ENCODE results near the gene BTNL3.
"Not testable (repeated sequence)": the region's sequence is repeated elsewhere in the genome, so short reads cannot be mapped to it uniquely, and the experiment has no call there.

The BTNL3 gene

GRCh38 chr5:181024245-181025064 is 35.8 kb downstream of the BTNL3 start:
- no peak for DNase-seq (ENCODE audit: low read depth)

DNA sequence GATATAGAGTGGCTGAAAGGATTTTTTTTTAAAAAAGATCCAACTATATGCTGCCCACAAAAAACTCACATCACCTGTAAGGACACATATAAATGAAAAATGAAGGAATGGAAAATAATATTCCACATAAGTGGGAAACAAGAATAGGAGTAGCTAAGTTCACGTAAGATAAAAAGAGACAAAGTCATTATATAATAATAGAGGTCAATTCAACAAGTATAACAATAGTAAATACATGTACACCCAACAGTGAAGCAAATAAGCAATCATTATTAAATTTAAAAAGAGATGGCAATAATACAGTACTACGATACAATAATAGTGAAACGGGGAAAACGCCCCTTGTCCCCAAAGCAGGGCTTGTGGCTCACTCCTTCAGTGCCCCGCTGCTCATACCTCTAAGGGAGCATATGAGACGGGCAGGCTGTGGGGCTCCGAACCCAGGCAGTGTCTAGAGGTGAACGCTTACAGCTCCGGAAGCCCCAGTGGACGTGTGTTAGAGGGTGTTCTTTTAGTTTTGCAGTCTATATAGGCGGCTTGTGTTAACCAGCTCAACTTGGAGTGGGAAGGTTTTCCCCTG is 38.9 kb downstream of the BTNL3 start:
- no peak for DNase-seq (ENCODE audit: low read depth)

GRCh38 chr5:181028032-181028819 is 39.6 kb downstream of the BTNL3 start:
- no peak for DNase-seq (ENCODE audit: low read depth)

GRCh38 chr5:181031716-181032115 is 43.1 kb downstream of the BTNL3 start:
- no peak for DNase-seq (ENCODE audit: low read depth)

DNA sequence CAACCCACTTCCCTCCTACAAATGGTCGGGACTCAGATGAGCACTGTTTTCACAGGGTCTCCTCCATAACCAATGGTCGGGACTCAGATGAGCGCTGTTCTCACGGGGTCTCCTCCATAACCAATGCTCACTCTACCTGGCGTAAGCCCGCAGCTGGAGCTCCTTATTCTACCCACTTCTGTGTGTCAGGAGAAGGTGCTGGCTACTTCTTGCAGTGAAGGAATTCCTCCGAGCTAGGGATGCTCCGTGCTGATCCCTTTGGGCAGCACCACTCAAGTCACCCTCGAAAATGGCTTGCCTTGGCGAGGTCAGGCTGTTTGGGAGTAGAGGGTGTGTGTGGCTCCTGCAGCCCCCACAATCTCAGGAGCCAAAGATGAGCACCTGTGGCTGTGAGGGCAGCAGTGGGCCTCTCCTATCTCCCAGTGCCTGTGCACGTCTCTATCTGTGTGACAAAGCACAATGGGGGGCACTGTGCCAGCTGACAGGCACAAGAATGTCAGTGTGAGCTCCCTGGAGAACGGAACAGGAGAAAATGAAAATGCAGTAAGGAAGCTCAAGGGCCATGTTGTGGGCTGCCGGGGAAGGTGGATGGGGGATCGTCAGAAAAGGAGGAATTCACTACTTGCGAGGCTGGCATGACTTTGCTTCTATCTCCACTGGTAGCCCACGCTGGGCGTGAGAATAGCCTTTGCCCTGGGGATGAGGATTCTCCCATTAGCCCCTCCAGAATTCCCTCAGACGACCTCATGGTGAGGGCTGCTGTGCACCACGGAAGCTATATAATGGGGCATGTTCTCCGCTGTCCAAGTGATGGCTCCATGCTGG is 47.6 kb downstream of the BTNL3 start:
- no peak for DNase-seq (ENCODE audit: low read depth)

DNA sequence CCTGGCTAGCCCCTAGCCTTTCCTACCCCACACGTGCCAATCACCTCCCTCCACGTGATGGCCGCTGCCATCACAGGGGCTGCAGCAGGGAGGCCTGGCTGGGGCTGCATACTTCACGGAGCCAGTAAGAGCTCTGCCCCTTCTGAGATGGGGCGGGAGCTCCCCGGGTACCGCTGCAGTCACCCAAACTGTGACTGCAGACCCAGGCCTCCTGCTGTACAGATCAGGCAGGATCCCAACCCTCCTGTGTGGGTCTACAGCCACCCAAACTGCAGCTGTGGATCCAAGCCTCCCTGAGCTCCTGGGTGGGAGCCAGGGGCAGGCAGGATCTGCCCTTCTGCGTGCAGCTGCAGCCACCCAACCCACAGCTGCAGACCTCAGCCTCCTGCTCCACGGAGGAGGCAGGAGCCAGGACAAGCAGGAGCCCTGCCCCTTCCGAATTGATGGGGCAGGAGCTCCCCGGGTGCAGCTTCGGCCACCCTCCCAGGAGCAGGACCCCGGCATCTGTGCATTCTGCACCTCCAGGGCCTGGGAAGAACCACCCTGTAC is 48.2 kb downstream of the BTNL3 start:
- no peak for DNase-seq (ENCODE audit: low read depth)

GRCh38 chr5:181037365-181037861 is 48.8 kb downstream of the BTNL3 start:
- DNase-seq (ENCODE audit: low read depth) = no peak

DNA sequence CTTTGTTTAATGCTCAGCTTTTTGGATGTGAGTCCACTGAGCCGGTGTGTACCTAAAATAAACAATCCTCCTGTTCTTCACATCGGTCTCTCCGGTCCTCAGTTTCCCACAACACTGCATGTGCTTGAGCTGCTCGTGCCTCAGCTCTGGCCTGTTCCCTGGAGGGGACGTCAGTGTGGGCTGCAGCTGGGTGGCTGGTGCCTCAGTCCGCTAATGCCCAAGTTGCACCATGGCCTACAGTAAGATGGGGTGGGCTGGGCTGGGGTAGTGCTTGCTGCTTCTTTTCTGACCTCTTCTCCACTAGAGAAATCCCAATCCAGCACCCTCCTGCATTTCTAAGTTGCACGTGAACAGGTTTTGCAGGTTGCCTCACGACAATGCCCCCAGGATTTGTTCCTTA is 50.8 kb downstream of the BTNL3 start:
- DNase-seq (ENCODE audit: low read depth) = no peak

DNA sequence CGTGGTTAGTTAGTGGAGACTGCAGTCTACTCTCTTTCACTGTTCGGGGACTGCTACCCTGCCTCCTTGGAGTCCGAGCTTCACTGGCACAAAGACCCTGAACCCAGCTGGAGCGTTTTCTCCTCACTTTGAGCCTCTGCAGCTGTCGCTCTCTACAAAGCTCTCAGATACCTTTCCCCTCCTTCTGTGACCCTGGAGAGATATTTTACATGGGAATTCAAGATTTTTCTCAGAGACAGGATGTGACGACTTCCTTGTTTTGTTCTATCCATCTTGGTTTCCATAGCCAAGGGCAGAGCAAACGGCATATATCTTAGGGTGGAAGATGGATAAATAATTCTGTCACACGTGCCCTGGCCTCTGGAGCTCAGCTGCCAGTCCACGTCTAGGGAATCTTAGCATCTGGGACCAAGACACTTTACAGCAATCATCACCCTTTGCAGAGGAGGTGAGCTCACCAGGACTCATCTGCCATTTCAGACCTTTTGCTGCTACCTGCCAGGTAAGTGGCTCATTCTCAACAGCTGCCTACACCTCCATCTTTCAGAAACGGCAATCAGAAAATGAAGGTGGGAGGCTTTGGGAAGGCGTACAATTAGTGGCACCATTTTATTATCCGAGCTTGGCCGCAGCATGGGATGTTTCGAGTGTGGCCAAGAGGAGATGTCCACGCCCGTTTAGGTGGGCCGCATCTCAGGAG is 51.4 kb downstream of the BTNL3 start, which contains the start of gene BTNL9:
Gene BTNL9 (plus strand): TSS at position 336 of the 700 bp plus-strand sequence. CDS start 5,224 bp downstream, outside the sequence.
- DNase-seq (ENCODE audit: low read depth) = no peak

DNA sequence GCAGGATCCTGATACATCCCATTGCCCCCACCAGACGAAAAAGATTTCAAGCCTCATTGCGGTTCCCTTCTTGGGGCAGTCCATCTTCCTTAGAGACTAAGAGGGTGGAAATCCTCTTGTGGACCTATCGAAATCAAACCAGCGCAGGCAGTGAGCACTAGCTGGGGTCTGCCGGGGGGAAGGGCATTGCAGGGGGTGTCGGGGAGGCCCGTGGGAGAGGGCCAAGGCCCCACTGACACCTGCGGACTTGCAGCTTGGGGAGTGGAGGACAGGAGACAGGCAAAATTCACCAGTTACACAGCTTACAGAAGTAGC is 51.9 kb downstream of the BTNL3 start:
- no peak for DNase-seq (ENCODE audit: low read depth)

DNA sequence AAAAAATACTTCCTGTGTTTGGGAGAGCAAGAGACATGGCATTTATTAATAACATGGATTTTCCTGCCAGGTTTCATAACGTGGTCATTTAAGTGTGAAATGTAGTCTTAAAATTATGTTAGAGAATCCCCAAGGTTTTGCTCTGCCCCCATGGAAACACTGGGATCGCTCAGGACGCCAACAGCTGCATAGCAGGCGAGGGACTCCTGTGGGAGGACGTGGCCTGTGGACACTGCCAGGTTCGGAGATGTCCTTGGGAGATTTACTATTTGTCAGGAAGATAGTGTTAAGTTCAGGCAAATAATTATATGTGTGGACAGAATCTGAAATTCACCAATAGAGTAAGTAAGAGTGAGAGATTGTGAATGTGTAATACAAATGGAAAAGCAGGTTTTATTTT is 52.4 kb downstream of the BTNL3 start:
- no peak for DNase-seq (ENCODE audit: low read depth)

- DNase-seq (ENCODE audit: low read depth) = no peak
Measured at GRCh38 chr5:181042036-181042713, 53.5 kb downstream of the BTNL3 start.

DNA sequence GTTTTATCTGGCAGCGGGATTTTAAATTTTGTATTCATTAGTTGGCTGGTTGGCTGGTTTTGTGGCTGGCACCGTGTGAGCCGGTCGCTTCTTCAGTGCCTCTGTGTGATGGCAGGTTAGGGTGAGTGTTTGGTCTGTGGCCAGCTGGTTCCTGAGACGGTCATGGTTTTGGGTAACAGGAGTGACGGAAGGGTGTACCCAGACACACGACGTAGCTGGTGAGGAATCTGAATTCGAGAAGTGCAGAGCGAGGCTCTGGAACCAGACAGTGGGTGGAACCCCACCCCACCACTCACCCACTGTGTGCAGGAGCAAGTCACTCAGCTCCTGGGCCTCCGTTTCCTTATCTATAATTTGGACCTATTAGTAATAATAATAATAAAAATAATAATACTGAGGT is 54.1 kb downstream of the BTNL3 start:
- no peak for DNase-seq (ENCODE audit: low read depth)

DNA sequence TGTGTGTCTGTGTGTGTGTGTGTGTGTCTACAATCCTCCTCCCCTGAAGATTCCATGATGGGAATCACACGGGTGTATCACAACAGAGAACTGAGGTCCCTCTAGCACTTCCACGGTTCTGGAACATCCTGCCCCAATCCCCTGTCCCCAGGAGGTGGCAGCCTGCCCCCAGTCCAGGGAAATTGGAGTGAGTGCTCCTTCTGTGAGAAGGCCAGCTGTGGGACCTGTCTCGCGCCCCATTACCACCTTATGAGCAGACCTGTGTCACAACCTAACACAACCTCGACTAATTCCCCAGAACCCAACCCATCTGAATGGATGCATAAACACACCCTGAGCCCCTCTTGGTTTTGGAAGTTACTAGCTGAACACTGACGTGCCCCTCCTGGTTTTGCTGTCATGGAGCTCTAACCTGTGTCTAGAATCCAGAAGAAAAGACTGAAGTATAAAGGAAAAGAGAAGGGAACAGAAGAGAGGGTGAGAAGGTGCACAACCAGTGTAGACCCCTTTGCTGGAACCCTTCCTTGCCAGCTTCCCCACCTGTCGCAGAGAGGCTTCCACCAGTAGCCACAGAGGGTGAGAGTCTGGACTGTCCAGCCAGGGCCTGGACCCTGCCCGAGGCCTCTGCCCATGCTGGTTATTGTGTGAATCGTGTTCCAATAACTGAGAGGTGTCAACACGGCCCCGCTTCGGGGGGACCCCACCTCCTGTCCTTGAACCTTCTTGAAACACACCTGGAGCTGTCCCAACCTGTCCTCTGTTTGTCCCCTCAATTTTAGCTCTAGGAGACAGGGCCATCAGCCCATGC is 54.8 kb downstream of the BTNL3 start:
- DNase-seq (ENCODE audit: low read depth) = no peak

GRCh38 chr5:181044093-181044599 is 55.5 kb downstream of the BTNL3 start:
- no peak for DNase-seq (ENCODE audit: low read depth)

DNA sequence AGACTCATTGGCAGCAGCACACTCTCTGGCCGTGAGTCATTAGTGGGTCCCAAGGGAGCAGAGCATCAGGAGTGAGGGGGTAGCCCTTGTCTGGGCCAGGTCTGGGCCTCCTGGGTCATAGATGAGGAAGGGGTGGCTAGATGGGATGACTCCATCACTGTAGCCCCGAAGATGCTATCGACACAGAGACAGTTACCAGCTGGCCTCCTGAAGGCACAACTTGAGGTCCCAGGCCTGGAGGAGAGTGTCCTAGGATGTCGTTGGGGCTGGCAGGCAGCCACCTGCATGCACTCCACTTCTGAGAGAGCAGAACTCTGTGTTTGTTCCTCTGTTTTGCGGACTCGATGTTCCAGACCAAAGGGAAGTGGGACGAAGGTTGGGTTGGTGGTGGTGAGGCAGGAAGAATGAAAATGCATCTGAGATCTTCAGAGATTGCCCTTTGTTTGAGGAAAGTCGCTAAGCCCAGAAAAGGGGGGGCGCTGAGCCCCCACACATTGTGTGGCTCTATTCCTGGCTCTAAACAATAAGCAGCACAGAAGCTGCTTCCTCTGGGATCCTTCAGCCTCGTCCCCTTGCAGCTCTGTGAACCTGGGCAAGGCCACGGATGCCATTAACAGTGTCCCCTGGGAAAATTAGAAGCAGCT is 56.1 kb downstream of the BTNL3 start:
- DNase-seq (ENCODE audit: low read depth) = no peak

- no peak for DNase-seq (ENCODE audit: low read depth)
Measured at GRCh38 chr5:181045316-181045715, 56.7 kb downstream of the BTNL3 start.

GRCh38 chr5:181045857-181046256 is 57.2 kb downstream of the BTNL3 start:
- not testable (repeated sequence) for DNase-seq (ENCODE audit: low read depth)

GRCh38 chr5:181047288-181047687 is 58.6 kb downstream of the BTNL3 start:
- no peak for DNase-seq (ENCODE audit: low read depth)

Data from amniotic epithelial cell (primary cell).